ENCODE data around the gene AURKA.
A peak's percentile ranks its signal among the peaks of the same experiment; 100 is the strongest.

The AURKA gene

DNA sequence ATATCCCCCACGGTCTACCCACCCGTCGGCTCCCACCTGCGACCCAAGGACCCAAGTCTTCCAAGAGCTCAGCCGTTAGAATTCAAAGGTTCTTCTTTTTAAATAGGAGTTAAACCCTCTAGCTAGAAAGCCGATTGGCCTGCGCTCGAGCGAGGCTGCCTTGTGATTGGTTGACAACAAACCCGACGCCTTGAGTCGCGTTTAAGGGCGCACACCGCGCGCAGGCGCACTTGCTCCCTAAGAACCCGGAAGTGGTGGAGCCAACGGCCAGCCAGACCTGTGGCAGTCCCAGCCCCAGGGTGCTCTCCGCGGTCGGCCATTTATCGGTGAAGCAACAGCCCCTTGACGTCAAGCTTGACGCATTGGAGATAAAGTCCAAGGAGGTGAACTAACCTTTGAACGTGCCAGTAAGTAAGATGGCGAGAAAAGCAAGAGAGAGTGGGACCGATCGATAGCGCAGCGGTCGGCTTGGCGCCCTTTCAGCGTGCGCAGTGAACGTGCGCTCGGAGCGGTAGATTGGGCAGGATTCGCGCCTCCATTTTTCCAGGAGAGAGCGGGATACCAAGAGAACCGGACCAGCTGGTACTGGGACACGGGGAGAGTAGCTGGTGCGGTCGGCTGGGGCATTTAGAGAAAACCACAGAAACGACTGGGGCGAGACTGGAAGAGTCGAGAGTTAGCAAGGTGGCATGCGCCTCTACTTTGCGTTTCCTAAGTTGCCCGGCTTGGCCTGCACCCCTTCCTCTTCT, at the start of gene AURKA, which contains the start of gene CSTF1:
AURKA (minus strand) TSS at position 84 of the 749 bp plus-strand sequence. CDS start 4,018 bp downstream, outside the sequence.
CSTF1 (plus strand) TSS at position 514 of the 749 bp plus-strand sequence. CDS start 2,908 bp downstream, outside the sequence.
- H3K9ac ChIP-seq (ENCODE audit: low read length): peak within 1 kb of the TSS; percentile 95
- H3K36me3 ChIP-seq (ENCODE audit: control insufficient read depth, insufficient read depth, low read length): peaks cover 11% of the 10 kb centered on the region

DNA sequence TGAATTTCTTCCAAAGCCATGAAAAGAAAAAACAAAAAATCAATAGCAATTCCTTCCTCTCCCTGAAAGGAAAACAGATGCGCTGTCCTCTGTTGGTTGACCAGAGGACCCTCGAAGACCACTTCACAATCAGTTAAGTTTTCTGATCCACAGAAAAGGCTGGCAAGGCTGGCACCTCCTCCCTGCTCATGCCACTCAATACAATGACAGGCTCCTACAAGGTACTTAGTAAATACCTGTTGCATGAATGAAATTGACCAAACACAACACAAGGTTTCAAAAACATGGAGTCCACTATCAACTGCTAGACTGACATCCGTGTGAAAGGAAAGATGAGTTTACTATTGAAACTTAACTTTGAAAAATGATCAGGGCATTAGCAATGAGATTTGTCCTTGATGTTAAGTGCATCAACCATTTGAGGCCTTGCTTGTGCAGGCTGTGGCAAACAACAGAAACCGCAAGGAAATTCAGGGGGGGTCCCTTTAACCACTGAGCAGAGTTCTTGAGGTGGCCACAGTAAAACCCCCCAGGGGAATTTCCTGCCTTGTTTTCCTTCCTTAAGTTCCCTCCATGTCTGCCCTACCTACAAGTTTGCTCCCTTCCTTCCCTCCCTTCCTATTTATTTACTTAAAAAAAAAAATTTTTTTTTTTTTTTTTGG, 48.5 kb upstream of the AURKA start:
- H3K4me1 ChIP-seq (ENCODE audit: control insufficient read depth, insufficient read depth, low read length): no peaks in the 10 kb centered on the region
- H3K27me3 ChIP-seq (ENCODE audit: control insufficient read depth, insufficient read depth, low read length): no peaks in the 10 kb centered on the region
- H3K36me3 ChIP-seq (ENCODE audit: control insufficient read depth, insufficient read depth, low read length): no peaks in the 10 kb centered on the region
- no peak overlapping the region for H3K4me3 ChIP-seq (ENCODE audit: low read length)
- no peak overlapping the region for H3K9ac ChIP-seq (ENCODE audit: low read length)
- no peak overlapping the region for H3K27ac ChIP-seq (ENCODE audit: low read depth, low read length)

More for the DNA sequence above, at the start of gene AURKA, which contains the start of gene CSTF1:
- Histone ChIP-seq H3K4me3 (ENCODE audit: low read length) (peak within 1 kb of the TSS; percentile 100), H3K27me3 (ENCODE audit: control insufficient read depth, insufficient read depth, low read length) (no peaks in the 10 kb centered on the region), H3K27ac (ENCODE audit: low read depth, low read length) (peak within 1 kb of the TSS; percentile 95), H3K4me1 (ENCODE audit: control insufficient read depth, insufficient read depth, low read length) (peaks cover 5% of the 10 kb centered on the region)

DNA sequence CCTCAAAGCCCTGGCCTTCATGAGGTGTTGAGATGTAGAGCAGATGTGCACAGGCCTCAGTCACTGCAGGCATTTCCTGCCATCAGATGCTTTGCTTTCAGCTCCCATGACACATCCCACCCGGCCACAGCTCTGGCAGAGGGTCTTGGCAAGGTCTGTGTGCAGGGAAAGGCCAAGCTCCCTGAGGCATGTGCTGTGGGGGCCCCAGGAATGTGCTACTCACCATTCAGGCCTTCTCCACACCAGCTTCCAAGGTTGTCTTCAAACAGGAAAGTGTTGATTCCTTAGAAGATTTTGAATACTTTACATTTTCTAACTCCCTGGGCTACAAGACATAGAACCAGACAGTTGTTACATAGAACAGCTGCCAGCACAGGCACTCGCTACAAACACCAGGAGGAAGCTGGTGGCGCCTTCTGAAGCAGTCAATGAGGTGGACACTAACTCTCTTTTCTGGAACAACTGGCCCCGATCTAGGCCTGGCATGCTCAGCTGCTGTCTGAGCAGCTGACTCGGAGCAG, 47.8 kb upstream of the AURKA start:
- Histone ChIP-seq H3K9ac (ENCODE audit: low read length) (no peak overlapping the region), H3K27me3 (ENCODE audit: control insufficient read depth, insufficient read depth, low read length) (no peaks in the 10 kb centered on the region), H3K4me1 (ENCODE audit: control insufficient read depth, insufficient read depth, low read length) (no peaks in the 10 kb centered on the region), H3K36me3 (ENCODE audit: control insufficient read depth, insufficient read depth, low read length) (no peaks in the 10 kb centered on the region), H3K4me3 (ENCODE audit: low read length) (no peak overlapping the region), H3K27ac (ENCODE audit: low read depth, low read length) (no peak overlapping the region)

DNA sequence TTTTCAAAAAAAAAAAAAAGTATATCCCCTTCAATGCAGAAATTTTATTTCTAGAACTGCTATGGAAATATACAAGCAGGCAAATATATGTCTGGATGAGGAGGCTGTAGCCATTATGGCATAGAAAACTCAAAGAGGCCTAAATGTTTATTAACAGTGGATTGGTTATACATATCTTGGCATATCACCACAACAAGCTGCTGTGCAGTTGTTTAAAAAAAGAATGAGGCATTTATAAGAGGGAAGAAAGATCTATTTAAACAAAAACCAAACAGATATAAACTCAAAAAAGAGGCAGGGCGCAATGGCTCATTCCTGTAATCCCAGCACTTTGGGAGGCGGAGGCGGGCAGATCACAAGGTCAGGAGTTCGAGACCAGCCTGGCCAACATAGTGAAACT, 46.3 kb upstream of the AURKA start:
- Histone ChIP-seq H3K27me3 (ENCODE audit: control insufficient read depth, insufficient read depth, low read length) (no peaks in the 10 kb centered on the region), H3K4me1 (ENCODE audit: control insufficient read depth, insufficient read depth, low read length) (no peaks in the 10 kb centered on the region), H3K27ac (ENCODE audit: low read depth, low read length) (no peak overlapping the region), H3K9ac (ENCODE audit: low read length) (no peak overlapping the region), H3K4me3 (ENCODE audit: low read length) (no peak overlapping the region), H3K36me3 (ENCODE audit: control insufficient read depth, insufficient read depth, low read length) (no peaks in the 10 kb centered on the region)

DNA sequence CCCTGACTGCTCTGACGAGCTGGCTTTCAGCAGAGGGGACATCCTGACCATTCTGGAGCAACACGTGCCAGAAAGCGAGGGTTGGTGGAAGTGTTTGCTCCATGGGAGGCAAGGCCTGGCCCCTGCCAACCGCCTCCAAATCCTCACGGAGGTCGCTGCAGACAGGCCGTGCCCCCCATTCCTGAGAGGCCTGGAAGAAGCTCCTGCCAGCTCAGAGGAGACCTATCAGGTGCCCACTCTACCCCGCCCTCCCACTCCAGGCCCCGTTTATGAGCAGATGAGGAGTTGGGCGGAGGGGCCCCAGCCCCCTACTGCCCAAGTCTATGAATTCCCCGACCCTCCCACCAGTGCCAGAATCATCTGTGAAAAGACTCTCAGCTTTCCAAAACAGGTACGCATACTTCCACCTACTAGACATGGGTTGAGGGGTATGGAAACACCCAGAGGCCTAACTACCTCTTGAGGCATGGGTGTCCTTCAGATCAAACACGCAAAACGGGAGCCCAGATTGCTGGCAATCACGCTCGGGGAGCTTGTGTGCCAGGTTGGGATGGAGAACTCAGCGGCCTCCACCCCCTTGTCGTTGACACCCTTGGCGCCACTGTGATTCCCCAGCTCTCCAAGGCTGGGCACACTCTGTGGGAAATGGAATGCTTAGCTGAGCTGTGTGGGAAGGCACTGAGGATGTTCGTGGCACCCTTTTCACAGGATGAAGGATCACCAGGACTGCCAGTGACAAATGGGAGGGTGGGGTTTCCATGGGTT, 45.4 kb upstream of the AURKA start:
- no peak overlapping the region for H3K27ac ChIP-seq (ENCODE audit: low read depth, low read length)

DNA sequence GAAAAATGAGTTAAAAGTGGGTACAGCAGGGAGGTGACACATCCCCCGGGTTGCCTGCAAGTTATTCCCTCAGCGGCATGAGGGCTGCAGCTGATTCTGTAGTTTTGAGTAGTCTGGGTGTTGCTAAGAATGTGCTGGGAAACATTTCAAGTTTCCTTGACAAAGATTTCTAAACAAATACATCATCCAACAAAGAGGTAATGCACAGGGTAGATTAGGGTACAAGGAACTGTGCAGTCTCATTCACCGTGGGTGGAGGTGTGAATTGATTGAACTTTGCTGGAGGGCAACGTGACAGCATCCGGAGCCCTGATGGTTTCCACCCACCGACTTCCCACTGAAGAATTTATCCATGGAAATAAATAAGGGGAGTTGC, 41.9 kb upstream of the AURKA start:
- Histone ChIP-seq H3K4me1 (ENCODE audit: control insufficient read depth, insufficient read depth, low read length) (no peaks in the 10 kb centered on the region), H3K9ac (ENCODE audit: low read length) (no peak overlapping the region), H3K27ac (ENCODE audit: low read depth, low read length) (no peak overlapping the region), H3K36me3 (ENCODE audit: control insufficient read depth, insufficient read depth, low read length) (no peaks in the 10 kb centered on the region), H3K4me3 (ENCODE audit: low read length) (no peak overlapping the region), H3K27me3 (ENCODE audit: control insufficient read depth, insufficient read depth, low read length) (no peaks in the 10 kb centered on the region)

More for the DNA sequence above, 45.4 kb upstream of the AURKA start:
- no peaks in the 10 kb centered on the region for H3K27me3 ChIP-seq (ENCODE audit: control insufficient read depth, insufficient read depth, low read length)
- H3K36me3 ChIP-seq (ENCODE audit: control insufficient read depth, insufficient read depth, low read length): no peaks in the 10 kb centered on the region
- no peaks in the 10 kb centered on the region for H3K4me1 ChIP-seq (ENCODE audit: control insufficient read depth, insufficient read depth, low read length)
- H3K9ac ChIP-seq (ENCODE audit: low read length): no peak overlapping the region
- H3K4me3 ChIP-seq (ENCODE audit: low read length): no peak overlapping the region

DNA sequence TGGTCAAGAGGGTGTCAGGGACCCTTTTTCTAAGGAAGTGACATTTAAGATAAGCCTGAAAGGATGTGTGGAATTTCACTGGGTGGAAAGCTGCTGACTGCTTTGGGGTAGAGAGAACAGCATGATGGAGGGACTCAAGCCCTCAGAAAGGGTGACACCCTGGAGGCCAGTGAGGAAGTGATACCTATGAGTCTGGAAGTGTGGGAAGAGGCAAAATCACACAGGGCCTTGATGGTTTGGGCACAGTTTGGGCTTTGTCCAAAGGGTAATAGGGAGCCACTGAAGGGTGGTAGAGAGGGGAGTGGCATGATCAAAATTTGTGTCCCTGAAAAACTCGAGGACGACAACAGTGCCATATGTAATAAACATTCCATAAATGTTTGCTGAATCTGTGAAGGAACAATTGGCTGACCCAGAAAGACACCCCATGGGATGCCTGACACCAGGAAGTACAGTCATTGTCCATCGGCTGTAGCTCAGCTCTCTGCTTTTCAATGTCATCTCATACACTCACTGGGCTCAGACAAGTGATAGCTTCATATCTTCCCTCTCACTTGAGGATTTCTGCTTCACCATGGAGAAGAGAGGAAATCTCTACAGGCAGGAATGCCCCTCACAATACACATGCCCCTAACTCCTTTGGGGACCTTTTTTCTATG, 41.3 kb upstream of the AURKA start:
- Histone ChIP-seq H3K4me3 (ENCODE audit: low read length) (no peak overlapping the region), H3K36me3 (ENCODE audit: control insufficient read depth, insufficient read depth, low read length) (no peaks in the 10 kb centered on the region), H3K9ac (ENCODE audit: low read length) (no peak overlapping the region), H3K4me1 (ENCODE audit: control insufficient read depth, insufficient read depth, low read length) (no peaks in the 10 kb centered on the region), H3K27me3 (ENCODE audit: control insufficient read depth, insufficient read depth, low read length) (no peaks in the 10 kb centered on the region), H3K27ac (ENCODE audit: low read depth, low read length) (no peak overlapping the region)

DNA sequence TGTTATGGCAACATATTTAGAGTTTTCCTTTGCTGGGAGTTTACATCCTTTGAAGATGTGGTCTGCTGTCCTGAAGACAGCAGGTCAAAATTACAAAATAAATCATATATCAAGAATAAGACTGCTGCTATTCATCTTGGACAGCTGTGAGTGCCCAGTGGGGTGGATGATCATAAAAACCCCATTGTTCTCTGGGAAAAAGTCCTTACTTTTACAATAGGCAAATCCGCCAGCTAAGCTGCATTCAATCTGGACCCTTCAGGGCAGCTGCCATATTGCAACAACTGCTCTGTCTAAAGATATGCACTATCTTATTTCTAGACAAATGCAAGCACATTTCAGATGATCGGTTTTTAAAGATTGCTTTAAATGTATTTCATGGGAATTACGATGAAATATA, 39.5 kb upstream of the AURKA start:
- H3K27me3 ChIP-seq (ENCODE audit: control insufficient read depth, insufficient read depth, low read length): no peaks in the 10 kb centered on the region
- no peak overlapping the region for H3K4me3 ChIP-seq (ENCODE audit: low read length)
- H3K9ac ChIP-seq (ENCODE audit: low read length): no peak overlapping the region
- H3K4me1 ChIP-seq (ENCODE audit: control insufficient read depth, insufficient read depth, low read length): no peaks in the 10 kb centered on the region
- H3K27ac ChIP-seq (ENCODE audit: low read depth, low read length): no peak overlapping the region
- H3K36me3 ChIP-seq (ENCODE audit: control insufficient read depth, insufficient read depth, low read length): no peaks in the 10 kb centered on the region

DNA sequence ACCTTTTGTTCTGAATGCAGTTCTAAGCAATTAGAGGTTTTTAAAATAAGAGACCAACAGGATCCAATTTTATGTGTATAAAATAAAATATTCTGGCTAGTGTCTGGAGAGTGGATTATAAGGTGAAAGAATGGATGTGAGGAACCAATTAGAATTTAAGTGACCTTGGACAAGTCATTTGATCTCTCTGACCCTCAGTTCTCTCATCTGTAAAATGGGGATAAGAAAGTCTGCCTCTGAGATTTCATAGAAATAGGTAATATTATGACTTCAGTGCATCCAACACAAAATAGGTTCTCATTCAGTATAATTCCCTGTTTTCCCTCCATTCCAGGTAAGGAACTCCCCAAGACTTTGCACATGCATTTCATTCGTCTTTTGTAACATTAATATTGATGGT, 38.9 kb upstream of the AURKA start:
- Histone ChIP-seq H3K9ac (ENCODE audit: low read length) (no peak overlapping the region), H3K4me1 (ENCODE audit: control insufficient read depth, insufficient read depth, low read length) (no peaks in the 10 kb centered on the region)

DNA sequence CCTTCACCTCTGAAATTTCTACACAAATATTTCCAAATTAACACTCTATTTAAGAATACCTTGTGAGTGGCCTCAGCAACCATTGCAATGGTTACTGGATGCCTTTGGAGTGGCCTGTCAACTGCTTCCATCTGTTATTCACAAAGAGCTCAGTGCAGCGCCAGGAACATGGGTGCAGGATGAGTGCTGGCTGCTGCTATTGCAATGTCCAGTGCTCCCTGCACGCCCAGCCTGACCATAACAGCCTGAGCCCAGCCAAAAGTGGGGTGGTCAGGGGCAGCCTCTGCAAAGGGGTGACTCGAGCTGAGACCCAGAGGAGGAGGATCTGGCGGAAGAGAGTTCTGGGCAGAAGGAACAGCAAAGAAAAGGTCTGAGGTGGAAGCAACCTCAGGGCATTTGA, 38.4 kb upstream of the AURKA start:
- Histone ChIP-seq H3K4me3 (ENCODE audit: low read length) (no peak overlapping the region), H3K36me3 (ENCODE audit: control insufficient read depth, insufficient read depth, low read length) (no peaks in the 10 kb centered on the region), H3K27ac (ENCODE audit: low read depth, low read length) (no peak overlapping the region), H3K4me1 (ENCODE audit: control insufficient read depth, insufficient read depth, low read length) (no peaks in the 10 kb centered on the region), H3K9ac (ENCODE audit: low read length) (no peak overlapping the region), H3K27me3 (ENCODE audit: control insufficient read depth, insufficient read depth, low read length) (no peaks in the 10 kb centered on the region)

More for the DNA sequence above, 38.9 kb upstream of the AURKA start:
- no peak overlapping the region for H3K27ac ChIP-seq (ENCODE audit: low read depth, low read length)
- no peaks in the 10 kb centered on the region for H3K27me3 ChIP-seq (ENCODE audit: control insufficient read depth, insufficient read depth, low read length)
- no peak overlapping the region for H3K4me3 ChIP-seq (ENCODE audit: low read length)
- H3K36me3 ChIP-seq (ENCODE audit: control insufficient read depth, insufficient read depth, low read length): no peaks in the 10 kb centered on the region

DNA sequence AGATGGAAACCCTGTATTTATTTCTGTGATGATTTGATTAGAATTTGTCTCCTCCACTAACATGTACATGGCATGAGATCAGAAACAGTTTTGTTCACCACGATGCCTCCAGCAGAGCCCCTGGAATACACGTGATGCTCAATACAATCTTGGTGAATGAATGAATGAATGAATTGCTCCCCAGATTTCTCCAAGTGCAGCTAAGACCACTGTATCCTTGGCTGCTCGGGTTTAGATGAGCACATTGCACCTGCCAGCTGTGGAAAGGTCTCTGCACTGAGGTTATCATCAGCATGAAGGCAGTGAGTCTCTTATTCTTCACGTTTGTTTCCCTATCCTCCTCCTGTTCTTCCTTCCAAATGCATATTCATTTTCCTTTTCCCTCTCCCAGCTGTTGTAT, 37.9 kb upstream of the AURKA start:
- Histone ChIP-seq H3K4me1 (ENCODE audit: control insufficient read depth, insufficient read depth, low read length) (no peaks in the 10 kb centered on the region), H3K4me3 (ENCODE audit: low read length) (no peak overlapping the region), H3K9ac (ENCODE audit: low read length) (no peak overlapping the region), H3K36me3 (ENCODE audit: control insufficient read depth, insufficient read depth, low read length) (no peaks in the 10 kb centered on the region), H3K27ac (ENCODE audit: low read depth, low read length) (no peak overlapping the region), H3K27me3 (ENCODE audit: control insufficient read depth, insufficient read depth, low read length) (no peaks in the 10 kb centered on the region)

DNA sequence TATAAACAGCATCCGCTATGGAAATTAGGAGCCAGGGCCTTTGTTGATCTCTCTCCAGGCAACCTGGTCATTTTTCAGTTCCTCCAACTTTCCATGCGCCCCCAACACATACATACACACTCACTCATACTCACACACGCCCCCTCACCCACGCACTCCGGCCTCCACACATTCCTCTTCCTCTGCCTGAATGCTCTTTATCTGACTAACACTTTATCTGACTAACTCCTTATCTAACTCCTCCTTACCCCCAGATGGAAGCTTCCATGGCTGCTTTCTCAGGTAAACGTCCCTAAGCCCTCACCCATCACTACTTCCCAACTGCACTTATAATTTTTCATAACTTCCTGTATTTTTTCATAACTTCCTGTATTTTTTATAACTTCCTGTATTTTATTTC, 37.5 kb upstream of the AURKA start:
- H3K4me1 ChIP-seq (ENCODE audit: control insufficient read depth, insufficient read depth, low read length): no peaks in the 10 kb centered on the region

More for the DNA sequence above, 37.5 kb upstream of the AURKA start:
- Histone ChIP-seq H3K36me3 (ENCODE audit: control insufficient read depth, insufficient read depth, low read length) (no peaks in the 10 kb centered on the region), H3K4me3 (ENCODE audit: low read length) (no peak overlapping the region), H3K27ac (ENCODE audit: low read depth, low read length) (no peak overlapping the region), H3K9ac (ENCODE audit: low read length) (no peak overlapping the region), H3K27me3 (ENCODE audit: control insufficient read depth, insufficient read depth, low read length) (no peaks in the 10 kb centered on the region)

Measured in rectal smooth muscle tissue (tissue), 1 donor.